NCI-H1417 treated with DMSO at 0.1 percent for 48 hours (cell line): ENCODE measurements around the gene TMOD4.
"Not testable (repeated sequence)": the region's sequence is repeated elsewhere in the genome, so short reads cannot be mapped to it uniquely, and the experiment has no call there.

Experiments
- DNase-seq: peaks from one replicate; lab custom pipeline; 2025; lab: John Stamatoyannopoulos, UW

TMOD4 gene

DNA sequence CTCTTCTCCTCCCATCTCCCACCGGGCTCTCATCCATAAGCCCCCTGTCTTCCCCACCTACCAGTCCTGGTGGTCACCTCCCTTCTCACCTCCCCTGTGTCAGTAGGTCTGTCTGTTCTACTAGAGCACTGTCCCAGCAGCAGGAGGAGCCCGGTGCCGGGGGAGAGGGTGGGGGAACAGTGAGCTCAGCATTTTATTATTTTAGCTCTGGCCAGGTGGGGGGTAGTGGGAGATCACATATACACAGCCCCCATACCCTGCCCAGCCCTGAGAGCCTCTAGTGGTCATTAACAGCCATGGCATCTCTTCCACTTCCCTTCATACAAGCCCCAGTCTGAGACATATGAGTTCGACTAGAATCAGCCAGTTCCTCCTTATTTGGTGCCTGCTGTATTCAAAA, at the start of gene TMOD4:
TMOD4 (minus strand) TSS at position 119 of the 400 bp plus-strand sequence. CDS start 1,106 bp downstream, outside the sequence.
- DNase-seq: no peak

DNA sequence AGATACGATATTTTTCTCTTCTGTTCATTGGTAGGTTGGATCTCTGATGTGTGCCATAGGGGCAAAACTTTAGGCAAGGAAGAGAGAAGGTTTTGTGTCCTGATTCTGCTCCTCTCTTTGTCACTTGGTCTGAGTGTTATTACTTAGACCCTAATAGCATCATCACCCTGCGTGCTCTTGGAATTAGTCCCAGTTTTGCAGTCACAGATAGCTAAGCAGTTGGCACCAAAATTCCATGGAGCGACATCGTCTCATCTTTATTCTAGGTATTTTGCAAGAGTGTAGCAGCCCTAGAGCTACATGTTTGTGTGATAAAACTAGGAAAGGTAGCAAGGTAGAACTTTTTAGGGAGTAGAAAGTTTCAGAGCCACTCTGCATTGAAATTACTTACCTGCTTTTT, 46.3 kb upstream of the TMOD4 start:
- no peak for DNase-seq

DNA sequence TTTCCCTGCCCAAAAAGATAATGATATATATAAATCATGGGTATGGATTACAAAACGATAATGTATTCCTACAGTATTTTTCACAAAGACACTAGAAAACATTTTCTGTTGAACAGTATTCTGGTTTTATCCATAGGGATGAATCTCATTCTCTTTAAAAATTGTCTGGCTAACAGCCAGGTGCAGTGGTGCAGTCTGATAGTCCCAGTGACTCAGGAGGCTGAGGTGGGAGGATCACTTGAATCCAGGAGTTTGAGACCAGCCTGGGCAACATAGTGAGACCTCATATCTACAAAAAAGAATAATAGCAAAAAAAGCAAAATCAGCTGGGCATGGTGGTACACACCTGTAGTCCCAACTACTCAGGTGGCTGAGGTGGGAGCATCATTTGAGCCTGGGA, 45.8 kb upstream of the TMOD4 start:
- DNase-seq: no peak

DNA sequence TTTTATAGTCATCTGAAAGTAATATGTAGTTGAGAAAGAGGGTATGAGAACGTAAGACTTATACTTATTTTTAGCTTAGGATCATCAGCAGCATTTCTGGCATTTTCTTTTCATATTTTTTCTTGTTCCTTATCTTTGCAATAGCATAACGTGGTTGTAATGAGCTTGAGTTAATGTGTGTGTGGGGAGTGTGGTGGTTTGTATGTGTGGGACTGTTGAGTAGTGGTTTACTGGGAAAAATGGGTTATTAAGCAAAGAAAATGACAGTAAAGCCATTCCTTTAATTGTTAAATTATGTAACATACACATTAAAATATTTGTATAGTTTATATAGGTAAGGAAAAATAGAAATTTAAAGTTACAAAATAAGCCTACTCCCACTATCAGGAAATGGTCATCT, 37.8 kb upstream of the TMOD4 start:
- no peak for DNase-seq

DNA sequence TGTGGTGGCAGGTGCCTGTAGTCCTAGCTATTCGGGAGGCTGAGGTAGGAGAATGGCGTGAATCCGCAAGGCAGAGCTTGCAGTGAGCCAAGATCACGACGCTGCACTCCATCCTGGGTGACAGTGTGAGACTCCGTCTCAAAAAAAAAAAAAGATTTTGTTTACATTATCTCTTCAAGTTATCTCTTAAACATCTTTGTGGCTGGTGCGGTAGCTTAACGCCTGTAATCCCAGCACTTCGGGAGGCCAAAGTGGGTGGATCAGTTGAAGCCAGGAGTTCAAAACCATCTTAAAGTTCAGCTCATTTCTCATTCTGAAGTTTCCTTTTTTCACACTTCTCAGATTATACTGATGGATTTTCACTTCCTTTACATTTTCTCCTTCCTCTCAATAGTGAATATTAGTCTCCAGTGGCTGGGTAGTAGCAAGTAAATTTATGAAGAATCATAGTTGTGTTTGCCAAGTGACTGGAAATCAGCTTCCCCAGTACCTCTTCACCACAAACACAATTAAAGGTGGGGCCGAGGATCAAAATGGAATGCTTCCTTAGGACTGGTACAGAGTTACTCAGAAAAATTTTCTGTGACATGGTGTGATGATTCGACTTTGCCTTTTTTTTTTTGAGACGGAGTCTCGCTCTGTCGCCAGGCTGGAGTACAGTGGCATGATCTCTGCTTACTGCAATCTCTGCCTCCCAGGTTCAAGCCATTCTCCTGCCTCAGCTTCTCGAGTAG, 36.4 kb upstream of the TMOD4 start:
- DNase-seq: no peak

DNA sequence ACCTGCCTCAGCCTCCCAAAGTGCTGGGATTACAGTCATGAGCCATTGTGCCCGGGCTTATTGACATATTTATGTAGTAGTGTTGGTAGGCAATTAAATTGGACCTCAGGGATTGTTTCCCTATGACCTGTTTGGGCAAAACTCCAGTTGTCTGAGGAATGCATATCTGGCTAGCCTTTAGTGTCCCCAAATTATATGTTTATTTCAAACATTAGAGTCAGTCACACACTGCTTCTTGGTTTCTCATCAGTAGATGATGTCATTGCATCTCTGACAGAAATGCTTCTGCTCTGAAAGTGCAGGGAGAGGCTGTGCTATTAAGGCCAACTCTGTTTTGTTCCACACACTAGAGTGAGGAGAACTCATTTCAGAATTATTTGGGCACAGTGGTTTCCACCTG, 35.0 kb upstream of the TMOD4 start:
- no peak for DNase-seq

DNA sequence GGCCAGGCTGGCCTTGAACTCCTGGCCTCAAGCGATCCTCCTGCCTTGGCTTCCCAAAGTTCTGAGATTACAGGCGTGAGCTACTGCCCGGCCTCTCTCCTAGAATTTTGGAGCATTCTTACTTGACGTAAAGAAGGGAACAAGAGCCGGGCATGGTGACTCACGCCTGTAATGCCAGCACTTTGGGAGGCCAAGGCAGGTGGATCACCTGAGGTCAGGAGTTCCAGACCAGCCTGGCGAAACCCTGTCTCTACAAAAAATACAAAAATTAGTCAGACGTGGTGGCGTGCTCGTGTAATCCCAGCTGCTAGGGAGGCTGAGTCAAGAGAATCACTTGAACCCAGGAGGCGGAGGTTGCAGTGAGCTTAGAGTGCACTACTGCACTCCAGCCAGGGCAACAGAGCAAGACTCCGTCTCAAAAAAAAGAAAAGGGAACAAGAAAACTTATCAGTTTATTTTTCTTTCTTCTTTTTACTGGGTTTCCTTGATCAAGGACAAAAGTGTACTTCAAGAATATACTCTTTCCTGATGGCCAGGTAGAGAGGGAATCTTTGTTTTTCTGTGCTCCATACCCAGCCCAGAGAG, 29.7 kb upstream of the TMOD4 start:
- not testable (repeated sequence) for DNase-seq

DNA sequence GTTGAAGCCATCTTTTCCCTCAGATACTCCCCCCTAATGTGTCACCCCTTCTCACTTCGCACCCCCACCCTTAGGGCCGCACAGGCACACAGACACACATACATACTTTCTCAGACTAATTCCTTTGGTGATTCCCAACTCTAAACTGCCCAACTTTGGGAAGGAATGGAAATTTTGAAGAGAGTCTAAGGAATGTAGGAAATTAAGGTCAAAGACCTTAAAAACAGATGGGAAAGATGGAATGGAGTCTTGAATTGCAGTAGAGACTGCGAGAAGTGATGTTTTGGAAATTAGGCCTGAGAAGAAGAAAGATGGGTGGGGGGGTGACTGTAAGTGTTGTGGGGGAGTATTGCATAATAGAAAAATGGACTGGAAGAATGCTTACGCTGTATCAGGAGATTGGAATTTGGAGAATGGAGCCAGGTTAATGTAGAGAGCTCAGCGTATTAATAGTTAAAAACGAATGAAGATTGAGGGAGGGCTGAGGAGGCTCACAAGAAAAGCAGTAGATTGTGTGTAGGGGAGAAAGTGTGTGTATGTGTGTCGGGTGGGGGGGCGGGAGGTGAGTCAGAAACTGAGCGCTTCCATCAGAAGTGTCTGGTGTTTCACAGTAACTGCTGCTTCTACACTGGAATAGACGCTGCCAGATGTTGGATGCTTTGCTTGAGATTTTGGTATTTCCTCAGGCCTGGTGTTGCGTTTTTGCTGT, 24.2 kb upstream of the TMOD4 start:
- no peak for DNase-seq

DNA sequence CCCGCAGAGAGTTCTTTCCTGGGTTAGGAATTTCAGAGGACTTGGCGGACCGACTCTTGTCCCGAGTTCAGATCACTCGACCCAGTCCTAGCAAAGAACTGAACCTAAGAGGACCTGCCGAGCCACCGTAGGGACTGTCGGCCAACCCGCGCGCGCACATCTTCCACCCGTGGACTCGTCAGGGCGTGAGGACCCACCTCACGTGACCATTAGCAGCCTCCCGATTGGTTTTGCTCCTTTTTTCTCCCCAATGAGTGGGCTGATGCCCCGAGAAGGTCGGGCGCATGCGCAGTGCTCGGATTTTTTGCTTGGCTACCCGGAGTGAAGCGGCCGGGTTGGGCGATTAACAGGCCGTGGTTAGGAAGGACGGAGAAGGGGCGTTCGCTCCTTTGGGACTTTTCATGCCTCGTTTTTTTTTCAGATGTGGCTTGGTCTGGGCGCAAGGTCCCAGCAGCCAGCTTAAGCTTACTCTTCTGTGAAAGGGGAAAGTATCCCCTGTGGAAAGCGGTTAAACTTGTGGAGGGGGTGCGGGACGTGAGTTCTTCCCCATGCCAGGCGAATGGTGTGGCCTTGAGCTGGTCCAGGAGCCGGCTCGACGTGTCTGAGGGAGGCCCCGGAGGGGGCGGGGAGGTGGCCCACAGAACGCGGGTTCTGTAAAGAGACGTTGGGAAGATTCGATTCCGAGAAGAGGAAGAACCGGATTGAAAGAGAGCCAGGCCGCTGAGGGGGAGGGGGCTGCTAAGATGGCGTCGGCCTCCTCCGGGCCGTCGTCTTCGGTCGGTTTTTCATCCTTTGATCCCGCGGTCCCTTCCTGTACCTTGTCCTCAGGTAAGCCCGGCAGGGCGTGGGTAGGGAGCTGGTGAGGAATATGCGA, 22.7 kb upstream of the TMOD4 start, which contains the start of gene PIP5K1A:
PIP5K1A (plus strand) TSS at position 299 of the 874 bp plus-strand sequence; CDS start at position 744, 445 bp downstream.
- DNase-seq: peak; percentile 88

DNA sequence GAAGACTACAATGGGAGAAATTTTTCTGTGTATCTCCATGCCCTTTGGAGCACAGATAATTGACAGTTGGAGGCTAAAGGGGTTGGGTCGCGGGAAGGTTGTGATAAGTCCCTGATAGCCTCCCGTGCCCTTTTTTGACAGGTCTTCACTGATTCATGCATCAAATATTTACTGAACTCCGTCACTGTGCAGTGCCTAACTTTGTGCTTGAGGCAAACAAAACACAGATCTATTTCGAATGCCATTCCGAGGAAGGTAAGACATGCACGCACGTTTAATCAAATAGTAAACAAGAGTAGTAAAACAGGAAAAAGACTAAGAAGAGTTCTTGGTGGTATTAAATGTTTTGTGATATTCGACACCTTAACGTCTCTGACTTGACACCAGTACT, 22.1 kb upstream of the TMOD4 start:
- no peak for DNase-seq

DNA sequence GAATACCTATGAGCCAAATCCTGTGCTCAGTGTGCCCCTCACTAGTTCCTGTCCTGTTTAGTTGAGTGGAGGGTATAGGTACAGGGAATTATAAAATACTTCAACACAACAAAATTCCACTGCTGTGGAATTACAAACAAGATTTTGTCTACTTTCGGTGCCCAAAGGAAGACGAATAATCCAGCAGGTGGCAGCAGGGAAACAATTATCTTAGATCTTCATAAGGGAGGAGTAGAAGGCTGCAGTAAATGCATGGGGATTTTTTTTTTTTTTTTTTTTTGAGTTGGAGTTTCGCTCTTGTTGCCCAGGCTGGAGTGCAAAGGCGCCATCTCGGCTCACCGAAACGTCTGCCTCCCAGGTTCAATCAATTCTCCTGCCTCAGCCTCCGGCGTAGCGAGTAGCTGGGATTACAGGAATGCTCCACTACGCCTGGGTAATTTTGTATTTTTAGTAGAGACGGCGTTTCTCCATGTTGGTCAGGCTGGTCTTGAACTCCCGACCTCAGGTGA, 20.6 kb upstream of the TMOD4 start:
- DNase-seq: peak; percentile 53

DNA sequence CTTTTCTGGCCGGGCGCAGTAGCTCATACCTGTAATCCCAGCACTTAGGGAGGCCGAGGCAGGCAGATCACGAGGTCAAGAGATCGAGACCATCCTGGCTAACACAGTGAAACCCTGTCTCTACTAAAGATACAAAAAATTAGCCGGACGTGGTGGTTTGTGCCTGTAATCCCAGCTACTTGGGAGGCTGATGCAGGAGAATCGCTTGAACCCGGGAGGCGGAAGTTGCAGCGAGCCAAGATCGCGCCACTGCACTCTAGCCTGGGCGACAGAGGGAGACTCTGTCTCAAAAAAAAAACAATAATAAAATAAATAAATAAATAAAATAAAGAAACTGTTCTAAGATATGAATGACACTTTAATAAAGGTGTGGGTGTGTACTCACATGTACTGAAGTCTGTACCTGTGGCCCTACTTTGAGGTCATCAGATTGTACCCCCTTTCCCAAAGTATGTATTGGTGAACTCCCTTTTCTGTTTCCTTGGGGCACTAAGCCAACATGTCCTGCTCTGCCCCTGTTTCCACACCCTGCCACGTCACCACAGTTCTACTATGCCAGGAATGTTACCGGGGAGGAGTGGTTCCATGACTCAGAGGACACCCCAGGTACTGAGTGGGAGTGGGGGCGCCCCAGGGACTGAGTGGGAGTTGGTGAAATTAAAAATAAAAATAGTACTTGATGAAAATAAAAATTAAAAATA, 19.3 kb upstream of the TMOD4 start:
- not testable (repeated sequence) for DNase-seq

DNA sequence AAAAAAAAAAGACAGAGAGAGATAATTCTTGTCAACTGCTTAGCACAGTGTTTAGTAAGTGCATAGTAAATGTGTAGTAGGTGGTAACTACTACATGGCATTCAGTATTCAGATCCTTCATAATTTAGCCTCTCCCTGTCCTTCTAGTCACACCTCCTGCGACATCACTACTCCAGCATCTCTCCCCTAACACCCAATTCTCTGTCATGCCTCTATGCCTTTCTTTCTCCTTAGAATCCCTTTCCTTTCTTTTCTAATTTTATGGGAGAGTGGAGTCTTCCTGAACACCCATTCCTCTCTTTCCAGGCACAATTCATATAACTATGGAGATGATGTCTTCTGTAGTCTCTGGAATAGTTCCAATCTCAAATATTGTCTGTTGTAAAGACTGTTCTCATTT, 18.1 kb upstream of the TMOD4 start:
- no peak for DNase-seq

DNA sequence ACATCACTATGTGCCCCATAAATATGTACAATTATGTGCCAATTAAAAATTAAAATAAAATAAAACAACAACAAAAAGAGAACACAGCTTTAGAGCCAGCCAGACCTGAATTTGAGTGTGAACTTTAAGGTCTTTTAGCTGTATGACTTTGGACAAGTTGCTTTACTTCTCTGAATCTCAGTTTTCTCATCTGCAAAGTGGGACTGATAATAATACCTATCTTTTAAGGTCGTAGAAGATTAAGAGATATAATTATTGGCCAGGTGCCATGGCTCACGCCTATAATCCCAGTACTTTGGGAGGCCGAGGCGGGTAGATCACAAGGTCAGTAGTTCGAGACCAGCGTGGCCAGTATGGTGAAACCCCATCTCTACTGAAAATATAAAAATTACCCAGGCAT, 17.5 kb upstream of the TMOD4 start:
- no peak for DNase-seq

DNA sequence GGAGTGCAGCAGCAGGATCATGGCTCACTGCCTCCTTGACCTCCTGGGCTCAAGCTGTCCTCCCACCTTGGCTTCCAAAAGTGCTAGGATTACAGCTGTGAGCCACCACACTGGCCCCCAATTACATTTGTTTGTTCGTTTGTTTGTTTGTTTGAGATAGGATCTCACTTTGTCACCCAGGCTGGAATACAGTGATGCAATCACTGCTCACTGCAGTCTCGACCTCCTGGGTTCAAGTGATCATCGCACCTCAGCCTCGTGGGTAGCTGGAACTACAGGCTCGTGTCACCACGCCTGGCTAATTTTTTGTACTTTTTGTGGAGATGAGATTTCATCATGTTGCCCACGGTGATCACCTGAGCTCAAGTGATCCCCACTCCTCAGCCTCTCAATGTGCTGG, 16.3 kb upstream of the TMOD4 start:
- DNase-seq: no peak

DNA sequence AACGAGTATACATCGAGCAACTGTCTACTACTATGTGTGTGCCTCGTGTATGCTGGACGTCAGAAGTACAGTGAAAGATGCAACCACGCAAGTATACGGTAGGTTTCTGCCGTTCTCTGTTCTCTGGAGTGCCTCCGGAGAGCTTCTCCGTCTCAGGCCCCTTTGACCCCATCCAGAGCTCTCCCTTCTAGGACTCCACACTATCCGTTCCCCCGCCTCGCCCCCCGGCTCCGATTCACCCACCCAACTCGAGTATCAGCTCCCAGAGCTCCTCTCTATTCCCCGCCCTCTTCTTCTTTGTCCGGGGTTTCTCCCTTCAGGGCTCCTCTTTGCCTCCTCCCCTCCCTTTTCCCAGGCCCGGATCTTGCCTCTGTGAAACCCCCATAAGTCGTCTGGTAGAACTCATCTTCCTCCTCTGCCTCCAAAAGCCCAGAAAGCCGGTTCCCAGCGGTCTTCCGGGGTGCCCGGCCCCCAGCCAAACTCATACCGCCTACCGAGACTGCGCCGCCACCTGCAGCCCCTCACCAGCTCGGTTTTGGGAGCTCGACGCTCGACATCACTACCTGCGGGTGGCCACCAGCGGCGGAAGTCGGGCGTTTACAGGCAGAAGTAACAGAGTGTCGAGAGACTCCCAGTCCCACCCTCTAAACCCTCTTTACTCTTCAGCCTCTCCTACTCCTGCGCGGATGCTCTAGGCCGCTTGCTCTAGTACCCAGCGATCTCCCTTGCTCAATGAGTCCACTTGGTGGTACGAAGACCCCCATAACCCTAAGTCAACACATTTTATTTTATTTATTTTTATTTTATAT, 14.1 kb upstream of the TMOD4 start, which contains the start of gene VPS72:
VPS72 (minus strand) TSS at position 561 of the 809 bp plus-strand sequence; CDS start at position 485, 76 bp downstream.
- peak; percentile 76 for DNase-seq

DNA sequence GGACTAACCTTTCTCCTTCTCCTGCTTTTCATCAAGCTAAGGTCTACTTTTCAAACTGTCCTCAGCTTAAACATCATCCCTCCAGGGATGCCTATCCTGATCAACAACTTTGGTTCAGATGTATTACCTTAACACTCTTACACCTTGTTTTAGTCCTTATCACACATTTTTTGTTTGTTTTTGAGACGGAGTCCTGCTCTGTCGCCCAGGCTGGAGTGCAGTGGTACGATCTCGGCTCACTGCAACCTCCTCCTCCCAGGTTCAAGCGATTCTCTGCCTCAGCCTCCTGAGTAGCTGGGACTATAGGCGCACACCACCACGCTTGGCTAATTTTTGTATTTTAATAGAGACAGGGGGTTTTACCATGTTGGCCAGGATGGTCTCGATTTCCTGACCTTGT, 12.9 kb upstream of the TMOD4 start:
- not testable (repeated sequence) for DNase-seq

DNA sequence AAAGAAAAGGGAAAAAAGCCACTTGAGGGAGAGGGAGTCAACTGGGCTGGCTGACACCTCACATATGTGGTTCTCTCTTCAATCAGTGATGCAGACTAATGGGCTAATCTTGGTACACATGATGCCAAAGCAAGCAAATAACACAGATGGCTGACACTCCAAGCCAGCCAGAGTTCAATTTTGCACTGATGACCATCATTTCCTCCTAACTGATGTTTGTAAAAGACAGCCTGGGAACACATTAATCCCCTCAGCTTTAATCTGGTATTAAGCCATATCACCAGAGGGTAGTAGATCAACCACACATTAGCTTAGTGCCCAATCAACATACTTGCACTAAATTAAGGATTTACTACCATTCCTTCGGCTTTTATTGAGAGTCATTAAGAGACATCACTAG, 11.4 kb upstream of the TMOD4 start:
- no peak for DNase-seq

DNA sequence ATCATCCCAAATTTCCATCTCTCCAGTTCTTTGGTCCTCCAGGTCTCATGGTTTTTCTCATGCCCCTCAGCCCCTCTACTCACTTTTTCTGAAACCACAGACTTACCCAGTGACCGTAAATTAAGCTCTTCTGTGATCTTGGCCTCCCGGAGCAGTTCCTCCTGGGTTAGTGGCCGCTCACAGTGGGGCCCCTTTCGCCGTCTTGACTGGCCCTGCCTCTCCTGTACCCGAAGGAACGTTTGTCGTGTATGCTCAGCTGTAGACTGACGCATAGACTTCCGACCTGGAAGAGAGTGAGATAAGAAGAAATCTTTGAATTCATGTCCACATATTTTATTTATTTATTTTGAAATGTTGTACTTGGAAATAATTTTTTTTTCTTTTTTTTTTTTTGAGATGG, 8.4 kb upstream of the TMOD4 start:
- no peak for DNase-seq

DNA sequence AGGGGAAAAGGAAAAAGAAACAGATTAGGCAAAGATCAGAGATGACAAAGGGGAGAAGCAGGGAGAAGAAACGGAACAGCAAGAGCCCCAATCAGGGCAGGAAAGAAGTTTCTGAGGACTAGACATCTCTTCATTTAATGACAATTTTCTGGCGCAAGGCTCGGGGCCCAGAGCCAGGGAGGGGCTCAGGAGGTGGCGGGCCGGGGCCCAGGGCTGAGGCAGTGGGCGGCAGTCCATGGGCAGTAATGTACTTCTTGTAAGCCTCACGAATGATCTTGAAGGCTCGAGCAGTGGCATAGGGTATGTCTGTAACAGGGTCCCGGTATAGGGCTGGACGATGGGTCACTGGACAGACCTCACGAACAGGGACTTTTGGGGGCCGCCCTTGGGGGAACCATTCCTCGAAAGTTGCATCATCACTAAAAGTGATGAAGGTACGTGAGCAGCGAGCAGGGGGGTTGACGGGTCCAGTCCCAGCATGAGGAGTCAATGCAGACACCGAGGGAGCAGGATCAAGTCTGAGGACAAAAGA, 799 bp upstream of the TMOD4 start:
- DNase-seq: no peak
